Thymus (tissue), 11 donors: Measurements from ENCODE around the gene SEC62. TPM values are rescaled to one million over a fixed set of nuclear protein-coding genes. Genes with fewer than 3 reads are reported as not detected.
"Not testable (repeated sequence)": the region's sequence is repeated elsewhere in the genome, so short reads cannot be mapped to it uniquely, and the experiment has no call there.

ENCODE experiments used
- DNase-seq, 9 donors: peaks; one replicate each; pipeline ENCODE4 v3.0.0-alpha.2; 2013; ENCODE audit warnings: low spot score in 9 of 9, low read depth in 6 of 9, missing footprints in 1 of 9
- H3K27ac ChIP-seq, 2 donors: one replicate each; pipeline ENCODE4 v1.5.1; 2013; ENCODE audit warnings: control low read depth in 1 of 2, low read depth in 1 of 2, low read length in 1 of 2, mild to moderate bottlenecking in 1 of 2, moderate library complexity in 1 of 2
- H3K27me3 ChIP-seq, 2 donors: one replicate each; pipeline ENCODE4 v1.5.1; 2013; ENCODE audit warnings: low read length in 1 of 2; ENCODE audit not compliant: control insufficient read depth in 2 of 2, insufficient read depth in 1 of 2
- H3K36me3 ChIP-seq, 2 donors: one replicate each; pipeline ENCODE4 v1.5.1; 2013; ENCODE audit warnings: low read length in 1 of 2, mild to moderate bottlenecking in 1 of 2, moderate library complexity in 1 of 2; ENCODE audit not compliant: control insufficient read depth in 2 of 2, insufficient read depth in 2 of 2
- H3K4me1 ChIP-seq, 2 donors: one replicate each; pipeline ENCODE4 v1.5.1; 2013; ENCODE audit warnings: low read length in 2 of 2; ENCODE audit not compliant: control insufficient read depth in 2 of 2, insufficient read depth in 2 of 2
- H3K4me3 ChIP-seq, 2 donors: one replicate each; pipeline ENCODE4 v1.5.1; 2013; ENCODE audit warnings: low read length in 2 of 2, control low read depth in 1 of 2, mild to moderate bottlenecking in 1 of 2
- H3K9me3 ChIP-seq, 2 donors: one replicate each; pipeline ENCODE4 v1.5.1; 2013; ENCODE audit warnings: low read length in 1 of 2, mild to moderate bottlenecking in 1 of 2; ENCODE audit not compliant: control insufficient read depth in 2 of 2, insufficient read depth in 1 of 2
- WGBS: extraction: QIAGEN DNeasy Blood & Tissue Kit; methylation state at CpG from one replicate; pipeline ENCODE4 v1.1.7; 2013; 5-methylcytosine and 5-hydroxymethylcytosine counted together
- polyA plus RNA-seq: library from polyadenylated mRNA; stranded (reverse); fragments of 200-250 nt; gene quantifications from one replicate; pipeline ENCODE4 v1.2.3, GENCODE V29; 2013
- total RNA-seq: library from RNA; stranded (reverse); fragments of 120-200 nt; gene quantifications from one replicate; pipeline ENCODE4 v1.2.4, GENCODE V29; 2013
- donor health status: healthy.

The SEC62 gene
- total and polyA plus RNA-seq, 2 donors = 39.2 to 61.7 TPM

DNA sequence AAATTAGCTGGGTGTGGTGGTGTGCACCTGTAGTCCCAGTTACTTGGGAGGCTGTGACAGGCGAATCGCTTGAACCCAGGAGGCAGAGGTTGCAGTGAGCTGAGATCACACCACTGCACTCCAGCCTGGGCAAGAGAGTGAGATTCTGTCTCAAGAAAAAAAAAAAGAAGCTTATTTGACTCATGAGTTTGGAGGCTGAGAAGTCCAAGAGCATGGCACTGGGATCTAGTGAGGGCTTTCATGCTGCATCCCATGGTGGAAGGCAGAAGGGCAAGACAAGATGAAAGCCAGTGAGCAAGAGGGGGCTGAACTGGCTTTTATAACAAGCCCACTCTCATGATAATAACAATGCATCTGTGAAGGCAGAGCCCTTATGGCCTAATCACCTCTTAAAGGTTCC is 33.4 kb downstream of the SEC62 start:
- Histone ChIP-seq H3K4me1 (peaks cover 0 to 3% of the 10 kb centered on the region in 2 donors), H3K4me3 (no peak overlapping the region), H3K36me3 (peaks cover 0 to 23% of the 10 kb centered on the region in 2 donors), H3K27me3 (no peaks in the 10 kb centered on the region), H3K9me3 (peaks cover 0 to 4% of the 10 kb centered on the region in 2 donors), H3K27ac (no peak overlapping the region)
- WGBS = 97% methylated on average over 2 of the region's 2 CpGs
- DNase-seq = no peak

DNA sequence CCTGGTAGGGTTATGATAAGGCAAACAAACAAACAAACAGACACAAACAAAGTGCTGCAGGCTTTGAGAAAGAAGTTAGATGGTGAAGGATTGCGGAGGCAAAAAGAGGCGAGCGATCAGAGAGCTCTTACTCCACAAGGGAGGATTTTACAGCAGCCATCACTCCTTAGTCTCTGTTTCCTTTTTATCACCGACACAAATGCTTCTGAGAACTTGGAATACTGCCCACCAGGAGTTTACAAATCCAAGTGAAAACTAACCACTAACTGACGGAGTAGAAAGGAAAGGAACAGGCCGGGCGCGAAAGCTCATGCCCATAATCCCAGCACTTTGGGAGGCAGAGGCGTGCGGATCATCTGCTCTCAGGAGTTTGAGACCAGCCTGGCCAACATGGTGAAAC is 35.6 kb downstream of the SEC62 start:
- H3K27ac ChIP-seq = no peak overlapping the region
- WGBS = 93% methylated on average over 10 of the region's 10 CpGs
- peaks cover 0 to 8% of the 10 kb centered on the region in 2 donors for H3K36me3 ChIP-seq
- no peak overlapping the region for H3K4me3 ChIP-seq
- DNase-seq = no peak
- peaks cover 0 to 4% of the 10 kb centered on the region in 2 donors for H3K9me3 ChIP-seq
- peaks cover 4 to 9% of the 10 kb centered on the region in 2 donors for H3K4me1 ChIP-seq
- H3K27me3 ChIP-seq = no peaks in the 10 kb centered on the region

DNA sequence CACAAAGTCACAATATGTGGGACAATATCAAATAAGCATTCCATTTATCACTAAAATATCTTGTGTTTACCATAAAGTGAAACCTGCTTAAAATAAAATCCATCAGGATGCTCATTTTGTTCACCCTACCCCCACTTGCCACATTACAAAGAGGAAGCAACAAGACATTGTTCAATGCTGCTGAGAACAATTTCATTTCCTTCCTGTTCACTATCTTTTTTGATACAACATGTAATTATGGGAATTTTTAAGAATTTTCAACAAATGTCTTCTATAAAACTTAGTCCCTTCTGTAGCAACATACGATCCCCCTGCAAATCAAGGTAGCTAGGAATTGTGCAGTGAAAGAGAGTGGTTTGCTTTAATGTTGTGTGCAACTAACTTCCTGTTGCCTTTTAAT is 36.3 kb downstream of the SEC62 start:
- Histone ChIP-seq H3K27ac (peak overlapping the region in 1 of 2 donors; percentile 32), H3K36me3 (peaks cover 0 to 8% of the 10 kb centered on the region in 2 donors), H3K4me3 (no peak overlapping the region), H3K9me3 (peaks cover 0 to 4% of the 10 kb centered on the region in 2 donors), H3K27me3 (no peaks in the 10 kb centered on the region), H3K4me1 (peaks cover 5 to 14% of the 10 kb centered on the region in 2 donors)
- 10% methylated on average over 1 of the region's 1 CpG for WGBS
- DNase-seq = peak in 4 of 9 donors; percentile 19 to 51 (median 30)

DNA sequence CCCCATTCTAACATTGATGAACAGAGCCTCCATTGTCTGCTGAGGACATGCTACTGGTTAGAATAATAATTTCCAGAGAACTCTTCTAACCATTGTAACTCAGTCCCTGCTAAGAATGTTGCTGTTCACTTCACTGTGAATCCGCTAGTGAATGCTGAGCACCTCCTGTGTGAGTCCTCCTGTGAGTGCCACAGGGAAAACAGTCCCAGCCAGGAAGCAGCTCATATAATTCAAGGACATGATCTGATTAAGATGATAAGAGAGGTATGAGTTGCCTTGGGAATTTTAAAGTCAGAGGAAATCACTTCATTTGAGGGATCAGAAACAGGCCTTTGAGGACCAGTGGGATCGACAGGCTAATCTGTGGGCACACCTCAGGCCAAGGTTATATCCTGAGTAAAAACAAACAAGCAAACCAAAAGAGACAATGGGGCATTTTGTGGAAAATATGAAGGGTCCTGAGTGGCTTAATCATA is 37.3 kb downstream of the SEC62 start:
- no peaks in the 10 kb centered on the region for H3K27me3 ChIP-seq
- 97% methylated on average over 2 of the region's 2 CpGs for WGBS
- no peak for DNase-seq
- peaks cover 5 to 14% of the 10 kb centered on the region in 2 donors for H3K4me1 ChIP-seq
- H3K4me3 ChIP-seq = no peak overlapping the region
- peaks cover 0 to 7% of the 10 kb centered on the region in 2 donors for H3K36me3 ChIP-seq
- peaks cover 0 to 4% of the 10 kb centered on the region in 2 donors for H3K9me3 ChIP-seq
- H3K27ac ChIP-seq = no peak overlapping the region

DNA sequence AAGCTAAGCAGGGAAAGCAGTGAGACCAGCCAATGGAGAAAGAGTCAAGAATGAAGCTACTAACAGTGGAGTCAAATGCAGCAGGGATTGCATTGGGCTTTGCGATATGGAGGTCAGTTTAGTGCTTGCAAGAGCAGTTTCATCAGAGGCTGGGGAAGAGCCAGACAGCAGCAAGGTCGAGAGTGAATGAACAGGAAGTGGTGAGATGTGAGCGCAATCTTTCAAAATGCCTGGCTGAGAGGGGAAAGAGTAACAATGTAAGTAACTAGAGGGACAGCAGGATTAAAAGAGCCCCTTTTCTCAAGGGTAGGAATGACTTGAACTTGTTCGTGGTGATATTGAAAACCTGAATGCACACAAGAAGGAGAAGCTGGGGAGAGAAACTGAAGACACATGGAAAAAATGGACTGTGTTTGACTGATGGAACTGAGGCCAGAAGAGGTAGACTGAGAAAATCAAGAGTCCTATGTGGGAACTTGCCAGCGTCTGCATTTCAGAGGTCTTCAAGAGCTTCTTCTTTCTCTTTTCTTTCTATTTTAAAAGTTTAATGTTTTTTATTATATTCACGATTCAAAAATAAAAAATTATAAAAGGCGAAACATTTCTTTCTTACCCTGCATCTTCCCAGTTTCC is 40.5 kb downstream of the SEC62 start:
- peaks cover 5 to 14% of the 10 kb centered on the region in 2 donors for H3K4me1 ChIP-seq
- H3K27me3 ChIP-seq = no peaks in the 10 kb centered on the region
- 56% methylated on average over 7 of the region's 7 CpGs for WGBS
- H3K27ac ChIP-seq = peak overlapping the region in 1 of 2 donors; percentile 46
- DNase-seq = peak; percentile 11 to 87 (median 58)
- no peak overlapping the region for H3K4me3 ChIP-seq
- H3K9me3 ChIP-seq = no peaks in the 10 kb centered on the region
- no peaks in the 10 kb centered on the region for H3K36me3 ChIP-seq

DNA sequence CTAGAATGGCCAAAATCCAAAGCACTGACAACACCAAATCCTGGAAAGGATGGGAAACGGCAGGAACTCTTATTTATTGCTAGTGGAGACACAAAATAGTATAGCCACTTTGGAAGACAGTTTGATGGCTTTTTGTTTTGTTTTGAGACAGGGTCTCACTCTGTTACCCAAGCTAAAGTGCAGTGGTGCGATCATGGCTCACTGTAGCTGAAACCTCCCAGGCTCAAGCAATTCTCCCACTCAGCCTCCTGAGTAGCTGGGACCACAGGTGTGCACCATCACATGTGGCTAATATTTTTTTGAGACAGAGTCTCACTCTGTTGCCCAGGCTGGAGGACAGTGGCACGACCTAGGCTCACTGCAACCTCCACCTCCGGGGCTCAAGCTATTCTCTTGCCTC is 43.9 kb downstream of the SEC62 start:
- Histone ChIP-seq H3K9me3 (no peaks in the 10 kb centered on the region), H3K27ac (no peak overlapping the region), H3K27me3 (no peaks in the 10 kb centered on the region), H3K4me1 (peaks cover 5 to 11% of the 10 kb centered on the region in 2 donors), H3K36me3 (no peaks in the 10 kb centered on the region), H3K4me3 (no peak overlapping the region)
- WGBS = 96% methylated on average over 4 of the region's 4 CpGs
- no peak for DNase-seq

DNA sequence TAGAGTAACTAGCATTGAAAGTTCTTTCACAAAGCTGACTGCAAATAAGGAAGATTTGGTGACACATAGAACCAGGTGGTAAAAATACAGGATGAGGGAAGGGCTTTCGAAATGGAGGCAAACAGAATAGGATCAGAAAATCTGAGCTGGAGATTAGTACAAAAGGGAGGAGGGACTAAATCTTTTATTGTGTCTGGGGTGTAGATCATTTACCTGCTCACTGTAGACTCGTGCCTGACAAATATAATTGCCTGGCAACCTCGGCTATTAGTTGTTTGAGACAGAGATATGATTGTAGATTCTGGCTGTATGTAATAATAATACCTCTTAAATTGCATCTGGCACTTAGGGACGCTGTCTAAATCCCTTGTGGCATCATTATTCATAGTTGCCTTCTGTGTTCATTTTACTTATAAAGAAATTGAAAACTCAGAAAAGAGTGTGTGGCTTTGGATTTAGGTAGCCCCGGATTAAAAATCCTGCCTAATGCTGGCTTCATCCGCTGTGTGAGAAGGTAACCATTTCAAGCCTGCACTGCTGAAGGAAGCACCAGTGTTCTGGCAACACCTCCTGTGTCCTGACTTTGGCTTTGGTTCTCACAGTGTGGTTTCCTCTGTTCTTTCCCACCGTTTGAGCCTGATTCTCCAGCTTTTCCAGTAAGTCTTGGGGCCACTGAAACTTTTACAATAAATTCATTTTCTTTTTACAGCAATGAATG is 46.2 kb downstream of the SEC62 start:
- Histone ChIP-seq H3K4me3 (no peak overlapping the region), H3K27me3 (no peaks in the 10 kb centered on the region), H3K27ac (no peak overlapping the region), H3K4me1 (no peaks in the 10 kb centered on the region), H3K9me3 (no peaks in the 10 kb centered on the region), H3K36me3 (no peaks in the 10 kb centered on the region)
- no peak for DNase-seq
- 82% methylated on average over 7 of the region's 7 CpGs for WGBS

DNA sequence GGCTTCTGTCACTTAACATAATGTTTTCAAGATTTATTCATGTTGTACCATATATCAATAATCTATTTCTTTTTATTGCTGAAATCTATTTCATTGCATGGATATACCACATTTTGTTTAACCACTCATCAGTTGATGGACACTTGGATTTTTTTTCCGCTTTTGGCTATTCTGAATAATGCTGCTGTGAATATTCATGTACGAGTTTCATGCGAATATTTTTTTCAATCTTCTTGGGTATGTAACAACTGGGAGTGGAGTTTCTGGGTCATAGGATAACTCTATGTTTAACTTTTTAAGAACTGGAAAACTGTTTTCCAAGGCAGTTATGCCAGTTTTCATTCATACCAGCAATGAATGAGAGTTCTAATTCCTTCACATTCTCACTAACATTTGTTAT is 49.5 kb downstream of the SEC62 start:
- no peak overlapping the region for H3K27ac ChIP-seq
- H3K4me1 ChIP-seq = no peaks in the 10 kb centered on the region
- no peaks in the 10 kb centered on the region for H3K36me3 ChIP-seq
- no peak overlapping the region for H3K4me3 ChIP-seq
- no peak for DNase-seq
- no peaks in the 10 kb centered on the region for H3K27me3 ChIP-seq
- no peaks in the 10 kb centered on the region for H3K9me3 ChIP-seq
- 98% methylated on average over 3 of the region's 3 CpGs for WGBS

DNA sequence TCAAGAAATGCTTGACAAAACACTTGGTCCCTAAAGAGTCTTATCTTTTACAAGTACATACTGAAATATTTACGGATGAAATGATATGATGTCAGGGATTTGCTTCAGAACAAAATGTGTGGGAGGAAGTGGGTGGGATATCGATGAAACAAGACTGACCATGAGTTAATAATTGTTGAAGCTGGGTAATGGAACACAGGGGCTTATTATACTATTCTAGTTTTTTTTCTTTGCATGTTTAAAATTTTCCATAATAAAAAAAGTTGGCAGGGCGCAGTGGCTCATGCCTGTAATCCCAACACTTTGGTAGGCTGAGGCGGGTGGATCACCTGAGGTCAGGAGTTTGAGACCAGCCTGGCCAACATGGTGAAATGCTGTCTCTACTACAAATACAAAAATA is 52.7 kb downstream of the SEC62 start:
- not testable (repeated sequence) for H3K9me3 ChIP-seq, DNase-seq, H3K4me1 ChIP-seq, H3K27ac ChIP-seq, H3K36me3 ChIP-seq, H3K4me3 ChIP-seq, H3K27me3 ChIP-seq
- WGBS = 96% methylated on average over 4 of the region's 4 CpGs
